OCI-LY1 (cell line): ENCODE data around the gene SLC25A4.

Experiments
- EZH2 ChIP-seq: fragments of 200-600 bp; sonication (generic), shearing (Covaris generic); IDR thresholded peaks from 2 replicates; pipeline ENCODE4 v1.8.0; 2017; ENCODE audit warnings: borderline replicate concordance, mixed run types, mild to moderate bottlenecking, antibody characterized with exemption, low read length, moderate library complexity, mixed read lengths
- TF ChIP-seq, protein P1 (sequence below): fragments of 200-600 bp; sonication (generic), shearing (Covaris generic); IDR thresholded peaks from 2 replicates; pipeline ENCODE4 v1.5.1; 2017; ENCODE audit warnings: mild to moderate bottlenecking, antibody characterized with exemption, low read length, moderate library complexity, mixed read lengths

DNA sequence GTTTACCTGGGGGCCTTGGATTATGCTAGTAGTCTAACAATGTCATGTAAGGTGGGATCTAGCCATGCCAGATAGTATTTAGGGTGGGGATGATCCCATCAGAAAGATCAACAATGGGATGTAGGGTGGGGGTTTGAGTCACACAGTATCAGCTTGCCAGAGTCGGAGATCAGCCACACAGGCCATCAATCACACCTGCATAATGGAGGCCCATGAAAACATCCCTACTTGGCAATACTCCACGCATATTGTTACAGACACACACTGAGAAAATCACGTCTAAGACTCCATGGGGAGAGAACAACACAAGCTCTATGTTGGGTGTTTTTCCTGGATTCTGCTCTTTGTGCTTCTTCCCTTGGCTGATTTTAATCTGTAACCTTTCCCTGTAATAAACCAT is 49.5 kb upstream of the SLC25A4 start:
- TF ChIP-seq, protein P1, sequence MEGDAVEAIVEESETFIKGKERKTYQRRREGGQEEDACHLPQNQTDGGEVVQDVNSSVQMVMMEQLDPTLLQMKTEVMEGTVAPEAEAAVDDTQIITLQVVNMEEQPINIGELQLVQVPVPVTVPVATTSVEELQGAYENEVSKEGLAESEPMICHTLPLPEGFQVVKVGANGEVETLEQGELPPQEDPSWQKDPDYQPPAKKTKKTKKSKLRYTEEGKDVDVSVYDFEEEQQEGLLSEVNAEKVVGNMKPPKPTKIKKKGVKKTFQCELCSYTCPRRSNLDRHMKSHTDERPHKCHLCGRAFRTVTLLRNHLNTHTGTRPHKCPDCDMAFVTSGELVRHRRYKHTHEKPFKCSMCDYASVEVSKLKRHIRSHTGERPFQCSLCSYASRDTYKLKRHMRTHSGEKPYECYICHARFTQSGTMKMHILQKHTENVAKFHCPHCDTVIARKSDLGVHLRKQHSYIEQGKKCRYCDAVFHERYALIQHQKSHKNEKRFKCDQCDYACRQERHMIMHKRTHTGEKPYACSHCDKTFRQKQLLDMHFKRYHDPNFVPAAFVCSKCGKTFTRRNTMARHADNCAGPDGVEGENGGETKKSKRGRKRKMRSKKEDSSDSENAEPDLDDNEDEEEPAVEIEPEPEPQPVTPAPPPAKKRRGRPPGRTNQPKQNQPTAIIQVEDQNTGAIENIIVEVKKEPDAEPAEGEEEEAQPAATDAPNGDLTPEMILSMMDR: no peak
- TF ChIP-seq EZH2: no peak
